CD4-positive, alpha-beta T cell treated with Interleukin-10 for 1 hour (primary cell): ENCODE measurements around the gene CARD11.

ENCODE experiments used
- DNase-seq: peaks from one replicate; pipeline ENCODE4 v3.0.0-alpha.2; 2020

Gene CARD11

GRCh38 chr7:2894118-2894940, 149.3 kb downstream of the CARD11 start:
- DNase-seq, result peak; percentile 43

GRCh38 chr7:2893411-2893861, 150.2 kb downstream of the CARD11 start:
- no peak for DNase-seq

GRCh38 chr7:2892549-2892948, 151.1 kb downstream of the CARD11 start:
- no peak for DNase-seq

GRCh38 chr7:2887816-2888215, 155.9 kb downstream of the CARD11 start:
- no peak for DNase-seq

GRCh38 chr7:2886900-2887299, 156.8 kb downstream of the CARD11 start:
- DNase-seq, result peak; percentile 76

GRCh38 chr7:2886391-2886790, 157.3 kb downstream of the CARD11 start:
- no peak for DNase-seq

GRCh38 chr7:2884161-2884560, 159.5 kb downstream of the CARD11 start:
- no peak for DNase-seq

GRCh38 chr7:2883101-2883500, 160.6 kb downstream of the CARD11 start:
- no peak for DNase-seq

- DNase-seq, result no peak
Measured at GRCh38 chr7:2882111-2882510, 161.6 kb downstream of the CARD11 start.

- DNase-seq, result no peak
Measured at GRCh38 chr7:2880874-2881533, 162.7 kb downstream of the CARD11 start.

GRCh38 chr7:2880051-2880450, 163.6 kb downstream of the CARD11 start:
- no peak for DNase-seq

GRCh38 chr7:2879354-2879753, 164.3 kb downstream of the CARD11 start:
- DNase-seq, result no peak

GRCh38 chr7:2878306-2878705, 165.4 kb downstream of the CARD11 start:
- DNase-seq, result no peak

GRCh38 chr7:2876031-2876731, 167.5 kb downstream of the CARD11 start:
- no peak for DNase-seq

GRCh38 chr7:2873686-2874551, 169.7 kb downstream of the CARD11 start:
- no peak for DNase-seq

- DNase-seq, result no peak
Measured at GRCh38 chr7:2873146-2873545, 170.5 kb downstream of the CARD11 start.

- DNase-seq, result no peak
Measured at GRCh38 chr7:2872296-2872874, 171.3 kb downstream of the CARD11 start.

- DNase-seq, result peak; percentile 53
Measured at GRCh38 chr7:2870471-2870931, 173.2 kb downstream of the CARD11 start.

GRCh38 chr7:2869981-2870380, 173.7 kb downstream of the CARD11 start:
- DNase-seq, result no peak

- no peak for DNase-seq
Measured at GRCh38 chr7:2866601-2867000, 177.1 kb downstream of the CARD11 start.

GRCh38 chr7:2864999-2865670, 178.5 kb downstream of the CARD11 start:
- peak; percentile 78 for DNase-seq
